Astrocyte of the cerebellum (primary cell): ENCODE results near the gene ENKUR.

Experiments
- DNase-seq: peaks from one replicate; pipeline ENCODE4 v3.0.0-alpha.2; 2011; ENCODE audit warnings: low read depth
- H3K4me3 ChIP-seq: 2 replicates; pipeline ENCODE4 v1.5.1; 2011; ENCODE audit warnings: mild to moderate bottlenecking, low read depth, low read length, moderate library complexity
- in situ Hi-C: cut with HindIII; loops from 2 replicates; pipeline ENCODE4 v1.10.0; 2017; ENCODE audit warnings: low sequenced_read_pairs
- TF ChIP-seq, protein P1 (sequence below): IDR thresholded peaks from 2 replicates; pipeline ENCODE4 v1.5.1; 2012; ENCODE audit warnings: low read length, low read depth, moderate library complexity, mild to moderate bottlenecking; ENCODE audit errors: missing control alignments

The ENKUR gene

DNA sequence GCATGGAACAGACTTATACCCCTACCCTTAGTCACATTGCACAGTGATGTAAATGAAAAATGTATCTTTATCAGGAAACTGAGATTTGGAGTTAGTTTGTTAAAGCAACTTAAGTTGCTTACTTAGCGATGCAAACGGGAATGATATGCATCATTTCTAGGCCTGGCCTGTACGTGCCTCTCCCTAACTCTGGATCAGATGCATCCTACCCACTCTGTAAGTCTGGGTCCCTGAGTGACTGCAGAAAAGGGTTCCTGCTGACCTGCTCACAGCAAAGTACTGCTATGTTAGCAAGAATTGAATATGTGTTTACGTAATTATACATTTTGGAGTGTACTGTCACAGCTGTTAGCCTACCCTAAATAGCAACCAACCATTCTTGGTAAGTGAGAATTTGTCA lies 32.8 kb downstream of the ENKUR start:
- in situ Hi-C loops: no loop called here
- DNase-seq: no peak

DNA sequence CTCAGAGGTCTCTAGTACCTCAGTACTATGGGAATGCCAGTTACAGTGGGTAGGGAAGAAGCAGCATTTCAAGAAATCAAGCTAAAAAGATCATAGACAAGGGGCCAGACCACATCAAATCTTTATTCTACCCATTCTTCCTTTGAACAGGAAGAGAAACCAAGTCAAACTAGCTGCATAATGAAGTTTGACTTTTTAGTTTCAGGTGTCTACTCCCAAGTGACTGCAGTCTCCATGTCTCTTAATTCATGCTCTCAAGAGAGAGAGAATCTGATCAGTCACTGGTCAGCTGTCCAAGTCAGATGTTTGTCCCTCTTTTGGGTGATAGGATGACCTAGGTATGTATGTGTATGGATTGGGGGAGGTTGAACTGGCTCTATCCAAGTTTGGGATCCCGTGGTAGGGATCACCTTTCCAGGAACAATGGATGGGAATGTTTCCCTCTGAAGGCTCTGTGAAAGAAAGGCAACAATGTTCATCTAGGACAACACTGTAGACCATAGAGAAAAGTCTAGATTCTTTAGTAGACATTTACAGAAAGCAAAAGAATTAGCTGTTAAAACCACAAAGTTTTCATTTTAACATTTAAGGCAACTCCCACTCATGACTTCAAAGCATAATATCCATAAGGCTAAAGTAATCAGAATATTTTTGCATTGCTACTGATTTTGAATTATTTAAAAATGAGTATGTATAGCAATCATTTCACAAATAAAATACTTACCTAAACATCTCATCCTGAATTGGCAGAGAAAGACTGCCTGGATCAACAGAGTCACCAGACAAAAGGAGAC lies 33.4 kb downstream of the ENKUR start:
- H3K4me3 ChIP-seq: no peak overlapping the region
- in situ Hi-C loops: no loop called here
- TF ChIP-seq, protein P1, sequence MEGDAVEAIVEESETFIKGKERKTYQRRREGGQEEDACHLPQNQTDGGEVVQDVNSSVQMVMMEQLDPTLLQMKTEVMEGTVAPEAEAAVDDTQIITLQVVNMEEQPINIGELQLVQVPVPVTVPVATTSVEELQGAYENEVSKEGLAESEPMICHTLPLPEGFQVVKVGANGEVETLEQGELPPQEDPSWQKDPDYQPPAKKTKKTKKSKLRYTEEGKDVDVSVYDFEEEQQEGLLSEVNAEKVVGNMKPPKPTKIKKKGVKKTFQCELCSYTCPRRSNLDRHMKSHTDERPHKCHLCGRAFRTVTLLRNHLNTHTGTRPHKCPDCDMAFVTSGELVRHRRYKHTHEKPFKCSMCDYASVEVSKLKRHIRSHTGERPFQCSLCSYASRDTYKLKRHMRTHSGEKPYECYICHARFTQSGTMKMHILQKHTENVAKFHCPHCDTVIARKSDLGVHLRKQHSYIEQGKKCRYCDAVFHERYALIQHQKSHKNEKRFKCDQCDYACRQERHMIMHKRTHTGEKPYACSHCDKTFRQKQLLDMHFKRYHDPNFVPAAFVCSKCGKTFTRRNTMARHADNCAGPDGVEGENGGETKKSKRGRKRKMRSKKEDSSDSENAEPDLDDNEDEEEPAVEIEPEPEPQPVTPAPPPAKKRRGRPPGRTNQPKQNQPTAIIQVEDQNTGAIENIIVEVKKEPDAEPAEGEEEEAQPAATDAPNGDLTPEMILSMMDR: no peak
- no peak for DNase-seq

More for the DNA sequence above, 32.8 kb downstream of the ENKUR start:
- H3K4me3 ChIP-seq: no peak overlapping the region
- TF ChIP-seq, protein P1: no peak

DNA sequence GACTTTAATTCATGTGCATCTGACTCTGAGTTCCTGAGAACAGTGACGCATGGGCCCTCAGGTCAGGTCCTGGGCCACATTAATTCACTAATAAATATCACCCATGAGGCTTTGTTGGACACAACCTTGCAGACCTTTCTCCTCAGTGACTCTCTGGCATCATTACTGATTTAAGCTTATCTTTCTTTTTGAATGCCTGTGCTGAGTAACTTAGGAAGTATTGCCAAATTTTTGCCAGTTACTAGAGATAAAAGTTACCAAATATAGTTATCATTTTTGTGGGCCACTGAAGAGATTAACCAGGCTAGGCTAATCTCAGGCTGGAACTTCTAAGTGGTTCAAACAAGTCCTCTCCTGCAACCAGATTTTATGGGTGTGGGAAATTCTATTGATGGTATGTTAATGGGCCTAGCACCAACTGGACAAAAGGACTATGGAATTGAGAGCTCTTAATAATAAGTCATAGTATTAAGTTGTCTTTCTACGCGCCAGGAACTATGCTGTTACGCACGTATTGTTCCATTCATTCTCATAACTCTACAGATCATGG lies 34.7 kb downstream of the ENKUR start:
- in situ Hi-C loops: no loop called here
- no peak for DNase-seq
- TF ChIP-seq, protein P1: no peak
- H3K4me3 ChIP-seq: no peak overlapping the region

DNA sequence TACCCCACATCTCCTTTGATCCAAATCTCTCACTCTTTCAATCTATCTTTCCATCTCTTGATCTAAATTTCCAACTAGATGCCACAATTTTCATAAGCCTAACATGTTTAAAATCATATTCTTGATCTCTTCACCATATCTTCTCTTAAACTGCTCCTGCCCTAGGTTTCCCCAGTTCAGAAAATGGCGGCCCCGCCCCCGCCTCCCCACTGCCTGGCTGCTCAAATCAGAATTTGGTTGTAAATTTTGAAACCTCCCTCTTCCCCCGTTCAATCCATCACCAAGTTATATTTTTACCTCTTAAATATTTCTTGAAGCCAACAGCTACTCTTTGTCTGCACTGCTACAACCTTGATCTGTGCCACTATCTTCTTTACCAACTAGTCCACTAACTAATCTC lies 36.3 kb downstream of the ENKUR start:
- DNase-seq: no peak
- TF ChIP-seq, protein P1: no peak
- H3K4me3 ChIP-seq: no peak overlapping the region
- in situ Hi-C loops: no loop called here

DNA sequence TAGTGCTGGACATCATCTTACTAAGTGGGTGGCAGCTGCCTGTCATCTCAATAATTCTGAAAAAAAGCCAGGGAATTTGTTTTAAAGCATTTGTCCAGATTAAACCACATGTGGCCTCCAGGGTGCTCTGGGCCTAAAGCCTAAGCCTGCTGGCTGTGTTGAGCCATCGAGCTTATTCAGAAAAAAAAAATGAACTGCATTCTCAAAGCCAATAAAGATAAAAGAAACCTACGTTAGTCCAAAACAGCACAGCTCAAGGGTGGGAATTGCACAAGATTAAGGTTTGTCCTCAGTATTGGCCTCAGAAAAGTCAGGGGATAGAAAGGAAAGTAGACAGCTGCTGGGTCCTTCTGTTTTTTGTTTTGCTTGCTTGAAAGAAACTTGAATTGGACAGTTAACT lies 41.0 kb downstream of the ENKUR start:
- H3K4me3 ChIP-seq: no peak overlapping the region

DNA sequence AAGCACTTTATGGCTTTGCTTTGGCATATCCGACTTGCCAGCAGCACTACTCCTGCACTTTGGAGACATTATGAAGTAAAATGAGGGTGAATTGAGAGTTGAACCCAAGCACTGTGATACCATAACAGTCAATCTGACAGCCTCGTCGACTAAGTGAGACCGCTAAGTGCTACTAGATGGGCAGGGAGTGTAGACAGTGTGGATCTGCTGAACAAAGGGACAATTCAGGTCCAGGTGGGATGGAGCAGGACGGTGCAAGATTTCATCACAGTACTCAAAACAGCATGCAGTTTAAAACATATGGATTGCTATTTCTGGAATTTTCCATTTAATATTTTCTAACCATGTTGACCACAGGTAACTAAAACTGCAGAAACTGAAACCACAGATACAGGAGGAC lies 42.8 kb downstream of the ENKUR start:
- TF ChIP-seq, protein P1: no peak
- DNase-seq: no peak
- no peak overlapping the region for H3K4me3 ChIP-seq
- in situ Hi-C loops: no loop called here

More for the DNA sequence above, 41.0 kb downstream of the ENKUR start:
- TF ChIP-seq, protein P1: peak; percentile 27
- in situ Hi-C loops: no loop called here
- peak; percentile 64 for DNase-seq
